Glomerular endothelial cell (primary cell): Measurements from ENCODE around the gene TBX18. TPM values are rescaled to one million over a fixed set of nuclear protein-coding genes. Genes with fewer than 3 reads are reported as not detected.

ENCODE experiments used
- DNase-seq: peaks from one replicate; pipeline ENCODE4 v3.0.0-alpha.2; 2011; ENCODE audit warnings: low read depth, low spot score; ENCODE audit errors: extremely low read depth
- total RNA-seq: library from RNA; depleted of rRNA; stranded (reverse); fragments of >200 nt; gene quantifications from 2 replicates; pipeline ENCODE4 v1.2.3, GENCODE V29; 2015

The TBX18 gene
- total RNA-seq, 1 donor from 2014 or later, result 3.7 TPM

DNA sequence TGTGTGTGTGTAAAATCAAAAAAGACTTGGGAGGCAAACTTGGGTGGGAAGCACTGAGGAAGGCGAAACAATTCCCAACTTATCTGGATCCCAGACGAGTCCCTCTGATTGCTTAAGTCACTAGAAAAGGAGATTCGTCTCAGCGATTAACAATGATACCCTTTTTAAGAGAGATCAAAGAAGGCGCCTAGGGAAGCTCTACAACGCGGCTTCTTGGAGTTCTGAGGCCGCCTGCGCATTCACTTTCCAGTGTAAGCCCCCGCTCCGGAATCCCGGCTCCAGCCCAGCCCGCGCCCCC is 8.7 kb upstream of the TBX18 start:
- no peak for DNase-seq

GRCh38 chr6:84772428-84773132 is 8.2 kb upstream of the TBX18 start:
- no peak for DNase-seq

DNA sequence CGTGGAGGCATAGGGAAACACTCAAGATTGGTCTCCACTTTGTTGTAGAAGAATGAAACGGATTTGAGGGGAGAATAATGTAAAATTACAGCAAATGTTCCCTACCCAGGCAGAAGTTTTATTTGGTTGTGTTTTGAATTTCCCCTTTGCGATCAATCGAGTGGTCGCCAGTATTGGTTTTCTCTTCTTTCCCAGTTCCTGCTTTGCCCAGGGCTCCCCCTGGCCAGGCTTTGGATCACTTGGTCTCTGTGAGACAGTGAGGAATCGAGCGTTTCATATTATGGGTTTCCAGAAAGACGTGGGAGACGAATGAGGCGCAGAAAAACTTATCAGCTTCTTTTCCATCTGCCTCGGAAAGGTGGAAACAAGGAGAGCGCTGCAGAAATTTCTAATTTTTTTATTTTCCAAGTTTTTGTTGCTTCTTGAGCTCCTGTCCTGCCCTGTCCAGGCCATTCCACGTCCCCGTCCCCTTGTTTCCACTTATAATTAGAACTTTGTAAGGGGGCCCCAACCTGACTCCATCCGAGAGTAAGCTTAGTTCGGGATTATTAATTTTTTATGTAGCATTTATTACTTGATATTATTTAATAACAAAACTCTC is 7.5 kb upstream of the TBX18 start:
- DNase-seq, result no peak

GRCh38 chr6:84771125-84771755 is 6.8 kb upstream of the TBX18 start:
- DNase-seq, result no peak

- no peak for DNase-seq
These were observed 6.1 kb upstream of the TBX18 start for GRCh38 chr6:84770521-84770920.

DNA sequence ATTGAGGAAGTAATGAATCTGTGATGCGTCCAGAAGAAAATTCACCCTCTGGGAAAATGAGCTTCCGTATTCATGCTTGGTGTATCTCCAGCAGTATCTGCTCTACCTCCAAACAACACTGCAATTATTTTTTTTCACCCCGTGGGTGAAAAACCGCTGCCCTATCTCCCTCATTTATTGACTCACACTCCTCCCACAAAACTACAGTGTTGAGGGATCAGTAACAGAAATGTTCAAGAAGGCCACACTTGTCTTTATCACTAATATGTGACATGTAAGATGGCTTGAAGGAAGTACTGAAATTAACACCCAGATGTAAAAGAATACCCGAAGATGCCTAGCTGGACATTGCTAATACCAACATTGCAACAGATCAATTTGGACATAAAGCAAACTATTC is 4.9 kb upstream of the TBX18 start:
- no peak for DNase-seq

GRCh38 chr6:84768442-84769174 is 4.2 kb upstream of the TBX18 start:
- DNase-seq, result no peak

DNA sequence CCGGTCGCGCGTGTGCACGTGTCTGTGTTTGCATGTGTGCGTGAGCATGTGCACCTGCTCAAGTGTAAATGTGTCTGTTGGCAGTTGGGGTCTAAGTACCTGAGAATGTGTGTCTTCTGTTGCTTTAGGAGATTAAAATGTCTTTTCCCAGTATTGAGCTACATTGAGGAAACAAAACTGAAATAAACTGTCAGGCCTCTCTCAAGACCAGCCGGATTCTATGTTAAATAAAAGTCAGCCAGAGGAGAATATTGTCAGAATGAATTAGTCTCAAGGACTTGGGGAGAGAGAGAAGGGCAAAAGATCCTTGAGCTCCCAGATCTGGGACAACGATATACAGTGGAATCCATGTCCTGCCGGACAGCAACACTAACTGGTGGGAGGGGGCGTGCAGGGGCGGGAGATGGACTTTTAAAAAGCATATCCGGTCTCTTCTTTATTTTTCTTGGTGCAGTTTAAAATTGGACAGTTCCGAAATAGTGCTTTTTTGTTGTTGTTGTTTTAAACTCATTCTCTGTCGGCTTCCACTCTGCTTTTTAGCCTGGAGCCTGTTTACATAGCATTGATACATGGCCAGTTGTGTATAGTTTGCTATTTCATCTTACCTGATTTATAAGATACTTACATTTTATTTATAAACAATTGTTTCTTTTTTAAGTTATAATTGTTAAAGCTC is 3.3 kb upstream of the TBX18 start:
- DNase-seq, result no peak

DNA sequence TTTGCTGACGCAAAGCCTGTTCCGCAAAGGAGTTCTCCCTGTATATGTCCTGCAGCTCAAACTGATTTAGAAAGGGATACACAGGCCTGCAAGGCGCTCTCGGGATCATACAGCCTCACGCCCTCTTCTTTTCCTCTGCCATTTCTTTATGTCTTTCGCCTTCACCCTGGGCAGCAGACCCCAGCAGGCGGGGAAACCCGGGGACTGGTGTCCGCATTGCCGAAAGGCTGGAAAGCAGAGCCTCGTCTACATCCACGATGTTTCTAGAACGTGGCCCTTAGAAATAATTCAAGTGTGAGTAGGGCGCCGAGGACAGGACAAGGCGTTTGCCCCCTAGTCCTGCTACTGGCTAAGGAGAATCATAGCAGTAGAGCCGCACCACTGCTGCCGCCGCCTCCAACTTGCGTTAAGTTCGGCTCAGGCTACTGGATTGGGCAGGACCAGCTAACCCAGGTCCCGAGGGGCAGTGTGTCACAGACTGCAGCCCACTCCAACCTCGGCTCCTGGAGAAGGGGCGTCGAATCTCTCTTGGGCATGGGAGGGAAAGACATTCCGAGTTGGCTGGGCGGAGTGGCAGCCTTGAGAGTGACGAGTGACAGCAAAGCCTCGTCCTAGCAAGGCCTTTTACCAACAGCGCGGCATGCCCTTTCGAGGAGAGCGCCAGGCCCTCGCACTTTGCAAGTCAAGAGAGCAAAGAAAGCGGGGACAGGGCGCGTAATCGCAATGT is 2.6 kb upstream of the TBX18 start:
- DNase-seq, result no peak

DNA sequence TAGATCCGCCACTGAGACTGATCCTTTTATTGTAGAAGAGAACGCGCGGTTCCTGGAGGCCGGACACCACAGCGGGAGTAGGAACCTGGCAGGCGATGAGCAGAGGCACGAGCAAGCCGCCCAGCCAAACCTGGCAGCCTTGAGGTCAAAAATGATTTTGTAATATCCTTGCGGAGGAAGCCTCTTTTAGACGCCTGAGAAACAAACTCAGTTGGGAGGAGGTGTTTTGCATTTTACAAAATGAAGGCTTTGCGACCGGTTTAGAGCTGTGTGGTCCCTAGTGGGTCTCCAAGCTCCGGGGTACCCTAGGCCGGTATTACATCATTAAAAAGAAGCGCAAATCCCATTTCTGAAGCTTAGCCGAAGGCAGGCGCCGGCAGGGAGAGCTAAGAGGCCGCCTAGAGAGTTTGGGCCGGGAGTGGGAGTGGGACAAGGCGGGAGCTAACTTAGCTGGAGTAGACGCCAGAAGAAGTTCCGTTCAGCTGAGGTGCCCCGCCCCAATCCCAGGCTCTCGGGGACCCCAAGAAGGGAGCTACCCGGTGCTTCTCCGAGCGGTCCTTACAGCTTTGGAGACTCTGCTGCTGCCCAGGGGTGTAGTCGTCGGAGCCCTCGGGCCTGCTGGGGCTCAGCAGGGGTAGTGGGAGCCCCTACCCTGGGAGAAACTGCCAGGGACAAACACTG is 1.9 kb upstream of the TBX18 start:
- DNase-seq, result no peak

- no peak for DNase-seq
These were observed 489 bp downstream of the TBX18 start for GRCh38 chr6:84763886-84764331.

- no peak for DNase-seq
These were observed 1.2 kb downstream of the TBX18 start for GRCh38 chr6:84763003-84763885.

DNA sequence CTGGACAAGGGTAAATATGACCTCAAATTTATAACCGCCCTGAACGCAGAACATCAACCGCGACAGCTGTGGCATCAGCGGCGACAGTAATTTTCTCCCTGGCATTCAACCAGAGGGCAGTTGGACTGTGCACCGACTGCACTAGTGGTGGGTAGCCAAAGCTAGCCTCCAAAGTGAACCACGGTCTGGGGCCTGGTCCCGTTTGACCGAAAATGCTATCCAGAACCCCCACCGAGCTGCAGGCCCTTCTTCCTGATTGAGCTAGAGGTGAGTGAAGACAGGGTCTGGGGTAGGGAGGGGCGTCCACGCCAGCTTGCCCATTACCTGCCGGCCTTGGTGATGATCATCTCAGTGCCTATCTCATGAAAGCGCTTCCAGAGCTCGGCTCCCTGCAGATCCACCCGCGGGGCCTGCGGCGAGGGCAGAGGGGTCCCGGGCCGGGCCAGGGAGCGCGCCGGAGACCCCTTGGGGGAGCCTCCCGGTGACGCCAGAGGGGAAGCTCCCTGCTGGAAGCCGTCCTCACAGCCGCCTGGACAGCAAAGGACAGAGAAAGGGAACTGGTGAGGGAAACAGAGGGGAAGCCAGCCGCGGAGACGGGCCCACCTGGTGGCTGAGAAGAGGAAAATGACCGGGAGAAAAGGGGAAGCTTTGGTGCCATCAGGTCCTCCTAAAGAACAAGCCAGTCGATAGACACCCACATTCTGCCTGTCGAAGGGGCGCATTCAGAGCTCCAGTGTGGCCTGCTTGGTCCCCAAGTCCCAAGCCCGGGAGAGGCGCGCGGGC is 2.0 kb downstream of the TBX18 start:
- no peak for DNase-seq

GRCh38 chr6:84758486-84758885 is 5.9 kb downstream of the TBX18 start:
- no peak for DNase-seq

DNA sequence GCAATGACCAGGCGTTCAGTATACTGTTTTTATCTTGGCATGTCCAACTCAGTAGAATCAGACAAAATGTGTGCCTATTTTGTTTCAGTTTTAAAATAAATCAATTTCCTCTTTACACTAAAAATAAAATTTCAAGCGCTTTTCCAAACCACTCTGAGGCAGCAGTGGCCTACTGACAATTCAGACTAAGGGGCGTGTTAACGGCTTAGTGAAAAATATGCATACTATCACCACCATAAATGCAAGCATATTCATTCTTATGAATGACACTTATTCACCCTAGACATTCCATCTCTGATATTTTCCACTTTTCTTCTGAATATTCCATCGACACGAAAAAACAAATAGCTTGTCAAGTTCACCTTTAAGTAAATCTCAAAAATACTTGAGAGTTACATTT is 7.5 kb downstream of the TBX18 start:
- no peak for DNase-seq

DNA sequence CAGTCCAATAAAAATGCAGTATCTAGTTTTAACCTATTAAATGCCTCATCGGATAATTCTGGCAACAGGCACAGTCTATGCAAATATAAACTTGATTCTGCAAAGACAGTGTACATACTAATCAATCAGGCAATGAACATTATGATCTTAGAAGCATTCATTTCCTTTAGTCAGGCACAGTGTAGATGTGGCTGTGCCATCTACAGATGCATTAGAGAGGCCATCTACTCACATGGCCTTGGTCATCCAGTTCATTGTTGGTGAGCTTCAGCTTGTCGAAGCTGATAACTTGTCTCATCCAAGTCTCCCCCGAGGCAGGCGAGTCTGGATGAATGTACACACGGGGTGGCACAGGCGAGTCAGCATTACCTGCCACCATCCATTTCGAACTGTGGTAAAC is 7.9 kb downstream of the TBX18 start:
- no peak for DNase-seq

GRCh38 chr6:84753173-84753572 is 11.2 kb downstream of the TBX18 start:
- no peak for DNase-seq
